Brain microvascular endothelial cell (primary cell): ENCODE measurements around the gene SERGEF.
A peak's percentile ranks its signal among the peaks of the same experiment; 100 is the strongest.
"Not testable (repeated sequence)": the region's sequence is repeated elsewhere in the genome, so short reads cannot be mapped to it uniquely, and the experiment has no call there.

Experiments
- DNase-seq: peaks from one replicate; pipeline ENCODE4 v3.0.0-alpha.2; 2020
- H3K27ac ChIP-seq: fragments of 250-450 bp; sonication (Bioruptor Pico); 2 replicates; pipeline ENCODE4 v1.5.1; 2020; ENCODE audit warnings: mild to moderate bottlenecking, moderate library complexity
- H3K27me3 ChIP-seq: fragments of 250-450 bp; sonication (Bioruptor Pico); replicated peaks from 2 replicates; pipeline ENCODE4 v1.5.1; 2020; ENCODE audit warnings: mild to moderate bottlenecking
- H3K36me3 ChIP-seq: fragments of 250-450 bp; sonication (Bioruptor Pico); replicated peaks from 2 replicates; pipeline ENCODE4 v1.5.1; 2020; ENCODE audit warnings: mild to moderate bottlenecking
- H3K4me3 ChIP-seq: 2 replicates; pipeline ENCODE4 v1.5.1; 2011; ENCODE audit warnings: low read depth, mild to moderate bottlenecking, control low read depth, low read length, moderate library complexity
- in situ Hi-C: cut with HindIII; loops from 2 replicates; pipeline ENCODE4 v1.10.0; 2017; ENCODE audit warnings: low sequenced_read_pairs, low pct_ligation_motif_present
- TF ChIP-seq, protein P1 (sequence below): IDR thresholded peaks from 2 replicates; pipeline ENCODE4 v1.5.1; 2011; ENCODE audit warnings: low read depth, mild to moderate bottlenecking, moderate library complexity, low read length, control low read depth, inconsistent platforms; ENCODE audit errors: missing control alignments

Gene SERGEF

DNA sequence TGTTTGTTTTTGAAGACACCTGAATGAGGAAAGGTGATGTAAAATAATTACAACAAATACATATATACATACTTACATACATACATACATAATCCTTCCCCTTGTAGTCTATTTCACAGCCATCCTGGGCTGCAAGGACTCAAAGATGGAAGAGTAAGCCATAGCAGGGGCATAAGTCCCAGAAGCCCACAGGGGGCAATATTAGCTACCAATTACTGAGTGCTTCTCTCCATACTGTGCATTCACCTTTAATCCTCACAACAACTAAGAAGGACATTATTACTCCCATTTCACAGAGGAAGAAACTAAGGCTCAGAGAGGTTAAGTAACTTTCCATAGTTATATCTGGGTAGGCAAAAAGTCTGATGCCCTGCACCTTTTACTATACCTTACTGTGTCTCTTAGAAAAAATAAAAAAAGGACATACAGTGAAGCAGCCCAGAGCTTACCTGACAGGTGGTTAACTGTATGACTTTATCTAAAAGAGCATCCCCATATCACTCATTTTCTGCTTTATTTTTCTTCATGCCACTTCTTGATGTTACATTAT, 2.7 kb downstream of the SERGEF start:
- Histone ChIP-seq H3K27me3 (no peaks in the 10 kb centered on the region), H3K36me3 (no peaks in the 10 kb centered on the region), H3K27ac (no peak overlapping the region), H3K4me3 (no peak overlapping the region)
- TF ChIP-seq, protein P1, sequence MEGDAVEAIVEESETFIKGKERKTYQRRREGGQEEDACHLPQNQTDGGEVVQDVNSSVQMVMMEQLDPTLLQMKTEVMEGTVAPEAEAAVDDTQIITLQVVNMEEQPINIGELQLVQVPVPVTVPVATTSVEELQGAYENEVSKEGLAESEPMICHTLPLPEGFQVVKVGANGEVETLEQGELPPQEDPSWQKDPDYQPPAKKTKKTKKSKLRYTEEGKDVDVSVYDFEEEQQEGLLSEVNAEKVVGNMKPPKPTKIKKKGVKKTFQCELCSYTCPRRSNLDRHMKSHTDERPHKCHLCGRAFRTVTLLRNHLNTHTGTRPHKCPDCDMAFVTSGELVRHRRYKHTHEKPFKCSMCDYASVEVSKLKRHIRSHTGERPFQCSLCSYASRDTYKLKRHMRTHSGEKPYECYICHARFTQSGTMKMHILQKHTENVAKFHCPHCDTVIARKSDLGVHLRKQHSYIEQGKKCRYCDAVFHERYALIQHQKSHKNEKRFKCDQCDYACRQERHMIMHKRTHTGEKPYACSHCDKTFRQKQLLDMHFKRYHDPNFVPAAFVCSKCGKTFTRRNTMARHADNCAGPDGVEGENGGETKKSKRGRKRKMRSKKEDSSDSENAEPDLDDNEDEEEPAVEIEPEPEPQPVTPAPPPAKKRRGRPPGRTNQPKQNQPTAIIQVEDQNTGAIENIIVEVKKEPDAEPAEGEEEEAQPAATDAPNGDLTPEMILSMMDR: peak; percentile 10
- in situ Hi-C loops: no loop called here
- no peak for DNase-seq

- TF ChIP-seq, protein P1: no peak
- H3K27me3 ChIP-seq: no peaks in the 10 kb centered on the region
- no peak overlapping the region for H3K4me3 ChIP-seq
- in situ Hi-C loops: no loop called here
- no peak for DNase-seq
- no peaks in the 10 kb centered on the region for H3K36me3 ChIP-seq
- H3K27ac ChIP-seq: no peak overlapping the region
Measured at GRCh38 chr11:18005376-18006129, 7.3 kb downstream of the SERGEF start.

DNA sequence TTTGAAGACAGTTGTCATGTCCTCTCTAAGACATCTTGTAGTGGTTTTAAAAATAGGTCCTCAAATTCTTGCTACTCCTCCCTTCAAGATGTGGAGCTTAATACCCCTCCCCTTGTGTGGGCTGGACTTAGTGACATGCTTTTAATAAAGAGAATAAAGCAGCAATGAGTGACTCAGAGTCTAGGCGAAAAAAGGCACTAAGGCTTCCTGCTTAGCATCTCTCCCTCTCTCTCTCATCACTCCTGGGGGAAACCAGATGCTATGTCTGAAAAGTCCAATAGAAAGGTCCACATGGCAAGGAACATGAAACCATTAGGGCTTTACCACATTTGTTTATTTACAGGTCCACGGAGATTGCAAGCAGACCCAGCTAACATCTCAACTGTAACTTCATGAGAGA, 11.7 kb downstream of the SERGEF start:
- Histone ChIP-seq H3K4me3 (no peak overlapping the region), H3K36me3 (peaks cover 2% of the 10 kb centered on the region), H3K27ac (no peak overlapping the region), H3K27me3 (no peaks in the 10 kb centered on the region)
- TF ChIP-seq, protein P1: no peak
- in situ Hi-C loops: no loop called here
- no peak for DNase-seq

DNA sequence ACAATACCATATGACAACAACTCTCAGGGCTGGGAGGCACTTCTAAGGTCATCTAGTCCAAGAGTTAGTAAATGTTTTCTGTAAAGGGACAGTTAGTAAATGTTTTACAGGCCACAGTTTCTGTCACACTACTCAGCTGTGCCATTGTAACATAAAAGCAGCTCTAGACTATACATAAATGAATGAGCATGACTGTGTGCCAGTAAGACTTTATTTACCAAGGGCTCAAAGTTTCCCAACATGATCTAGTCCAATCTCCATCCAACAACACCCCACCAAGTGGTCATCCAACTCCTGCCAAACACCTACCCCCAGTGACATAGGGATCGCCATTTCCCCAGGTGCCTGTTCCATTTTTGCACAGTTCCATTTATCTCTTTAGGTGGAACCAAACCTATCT, 12.1 kb downstream of the SERGEF start:
- TF ChIP-seq, protein P1: no peak
- no peaks in the 10 kb centered on the region for H3K27me3 ChIP-seq
- H3K27ac ChIP-seq: no peak overlapping the region
- DNase-seq: no peak
- H3K4me3 ChIP-seq: no peak overlapping the region
- peaks cover 2% of the 10 kb centered on the region for H3K36me3 ChIP-seq
- in situ Hi-C loops: no loop called here

DNA sequence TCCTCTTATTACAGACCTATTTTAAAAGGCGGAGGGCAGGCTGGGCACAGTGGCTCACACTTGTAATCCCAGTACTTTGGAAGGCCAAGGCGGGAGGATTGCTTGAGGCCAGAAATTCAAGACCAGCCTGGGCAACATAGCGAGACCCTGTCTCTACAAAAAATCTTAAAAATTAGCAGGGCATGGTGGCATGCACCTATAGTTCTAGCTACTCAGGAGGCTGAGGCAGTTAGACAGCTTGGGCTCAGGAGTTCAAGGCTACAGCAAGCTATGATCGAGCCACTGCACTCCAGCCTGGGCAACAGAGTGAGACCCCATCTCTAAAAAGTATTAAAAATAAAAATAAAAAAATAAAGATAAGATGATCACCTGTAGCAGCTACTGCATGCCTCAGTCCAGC, 12.7 kb downstream of the SERGEF start:
- H3K27me3 ChIP-seq, H3K4me3 ChIP-seq, DNase-seq, H3K27ac ChIP-seq, in situ Hi-C loops, H3K36me3 ChIP-seq: not testable (repeated sequence)

DNA sequence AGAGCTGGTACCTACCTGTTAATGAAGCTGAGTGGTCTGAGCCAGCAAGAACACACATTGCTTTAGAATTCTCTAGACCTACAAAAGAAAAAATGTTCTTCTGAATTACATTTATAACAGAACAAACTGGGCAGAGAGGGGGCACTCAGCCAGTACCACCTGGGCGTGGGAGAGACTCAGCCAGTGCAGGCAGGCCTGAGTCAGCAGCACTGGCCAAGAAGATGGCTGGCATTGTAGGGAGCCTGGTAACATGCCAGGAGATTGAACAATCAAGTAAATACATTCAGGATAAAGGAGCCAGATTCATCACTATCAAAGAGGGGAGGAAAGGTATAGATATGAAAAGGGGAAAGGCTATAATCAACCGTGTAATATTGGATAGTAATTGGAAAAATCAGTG, 19.9 kb downstream of the SERGEF start:
- DNase-seq: no peak
- Histone ChIP-seq H3K4me3 (no peak overlapping the region), H3K36me3 (no peaks in the 10 kb centered on the region), H3K27me3 (no peaks in the 10 kb centered on the region), H3K27ac (no peak overlapping the region)
- in situ Hi-C loops: loop anchor here (25.0 kb wide), 1 partner anchor 256 kb away; the partner anchor contains the start of gene KCNC1
- TF ChIP-seq, protein P1: no peak
